IMR-90 (cell line): ENCODE measurements around the gene IL22RA2. TPM values are rescaled to one million over a fixed set of nuclear protein-coding genes. Genes with fewer than 3 reads are reported as not detected.

Experiments
- ATAC-seq: fragments of 200-7000 bp; cut with Tn5 transposase; 2 replicates; pipeline ENCODE4 v1.9.1; 2020; ENCODE audit warnings: low read depth, mild to moderate bottlenecking, moderate library complexity
- BruUV-seq: library from RNA; stranded (reverse); fragments of 400-500 nt; replicated peaks from 2 replicates; lab custom pipeline; 2021; lab: Mats Ljungman, UMichigan
- CTCF ChIA-PET: fragments of 300-600 bp; formaldehyde crosslinking; extraction: SDS; loops from one replicate; lab custom pipeline; 2021; ENCODE audit warnings: antibody characterized with exemption; lab: Yijun Ruan, JAX
- POLR2A ChIA-PET: fragments of 300-600 bp; sonication (Branson Sonifier 250); formaldehyde crosslinking; loops from one replicate; lab custom pipeline; 2022; ENCODE audit warnings: antibody characterized with exemption; ENCODE audit not compliant: unreplicated experiment; lab: Charles Lee
- DNase-seq: peaks from one replicate; pipeline ENCODE4 v3.0.0; 2013
- H2AFZ ChIP-seq: replicated peaks from 2 replicates; pipeline ENCODE3; 2013; ENCODE audit warnings: low read length, mild to moderate bottlenecking; ENCODE audit not compliant: poor library complexity
- H2AK5ac ChIP-seq: 2 replicates; pipeline ENCODE4 v1.6.1; 2013; ENCODE audit warnings: low read depth, low read length, inconsistent platforms
- H2AK9ac ChIP-seq: replicated peaks from 2 replicates; pipeline ENCODE3; 2013; ENCODE audit warnings: mild to moderate bottlenecking, low read depth, low read length, moderate library complexity; ENCODE audit not compliant: poor library complexity
- H2BK120ac ChIP-seq: 2 replicates; pipeline ENCODE4 v1.6.1; 2013; ENCODE audit warnings: low read depth, low read length, inconsistent platforms
- H2BK15ac ChIP-seq: 3 replicates; pipeline ENCODE4 v1.6.1; 2013; ENCODE audit warnings: low read depth, low read length, inconsistent platforms
- H2BK20ac ChIP-seq: 2 replicates; pipeline ENCODE4 v1.6.1; 2013; ENCODE audit warnings: low read depth, mild to moderate bottlenecking, inconsistent platforms, low read length, moderate library complexity
- H2BK5ac ChIP-seq: 2 replicates; pipeline ENCODE4 v1.6.1; 2013; ENCODE audit warnings: mild to moderate bottlenecking, low read depth, low read length, inconsistent platforms; ENCODE audit not compliant: poor library complexity, severe bottlenecking
- H3K14ac ChIP-seq: replicated peaks from 2 replicates; pipeline ENCODE4 v1.6.1; 2013; ENCODE audit warnings: low read depth, low read length, inconsistent platforms
- H3K18ac ChIP-seq: 2 replicates; pipeline ENCODE4 v1.6.1; 2013; ENCODE audit warnings: low read depth, low read length, control low read depth
- H3K23ac ChIP-seq: 2 replicates; pipeline ENCODE4 v1.6.1; 2013; ENCODE audit warnings: low read depth, low read length, inconsistent platforms
- H3K27ac ChIP-seq: 2 replicates; pipeline ENCODE4 v1.5.1; 2013; ENCODE audit warnings: mild to moderate bottlenecking, control low read depth, low read length; ENCODE audit not compliant: insufficient read depth
- H3K27me3 ChIP-seq: 2 replicates; pipeline ENCODE4 v1.6.1; 2013; ENCODE audit warnings: low read length; ENCODE audit not compliant: control insufficient read depth, insufficient read depth
- H3K36me3 ChIP-seq: 2 replicates; pipeline ENCODE4 v1.6.1; 2013; ENCODE audit warnings: low read length, mixed read lengths; ENCODE audit not compliant: control insufficient read depth, insufficient read depth
- H3K4ac ChIP-seq: 2 replicates; pipeline ENCODE4 v1.6.1; 2013; ENCODE audit warnings: low read depth, low read length, inconsistent platforms
- H3K4me1 ChIP-seq: 2 replicates; pipeline ENCODE4 v1.6.1; 2013; ENCODE audit warnings: low read length, mixed read lengths; ENCODE audit not compliant: control insufficient read depth, insufficient read depth
- H3K4me2 ChIP-seq: 2 replicates; pipeline ENCODE4 v1.6.1; 2013; ENCODE audit warnings: low read depth, mild to moderate bottlenecking, control low read depth, low read length, moderate library complexity
- H3K4me3 ChIP-seq: 2 replicates; pipeline ENCODE4 v1.5.1; 2013; ENCODE audit warnings: low read depth, mild to moderate bottlenecking, control low read depth, low read length, moderate library complexity; ENCODE audit not compliant: insufficient read depth
- H3K56ac ChIP-seq: 2 replicates; pipeline ENCODE4 v1.6.1; 2013; ENCODE audit warnings: low read length, inconsistent platforms; ENCODE audit not compliant: insufficient read depth; ENCODE audit errors: extremely low read depth
- H3K79me1 ChIP-seq, 2 experiments: 2 replicates each; pipeline ENCODE4 v1.6.1; 2013; ENCODE audit warnings: low read length in 2 of 2, inconsistent platforms in 1 of 2, low read depth in 1 of 2
- H3K9ac ChIP-seq: 2 replicates; pipeline ENCODE4 v1.6.1; 2013; ENCODE audit warnings: low read depth, low read length, control low read depth
- H3K9me1 ChIP-seq: 2 replicates; pipeline ENCODE4 v1.6.1; 2013; ENCODE audit warnings: low read length, inconsistent platforms; ENCODE audit not compliant: insufficient read depth
- H3K9me3 ChIP-seq: 2 replicates; pipeline ENCODE4 v1.6.1; 2013; ENCODE audit warnings: low read length; ENCODE audit not compliant: control insufficient read depth, insufficient read depth
- H4K20me1 ChIP-seq: 2 replicates; pipeline ENCODE4 v1.6.1; 2013; ENCODE audit warnings: low read length, inconsistent platforms; ENCODE audit not compliant: insufficient read depth
- H4K5ac ChIP-seq: 2 replicates; pipeline ENCODE4 v1.6.1; 2013; ENCODE audit warnings: mild to moderate bottlenecking, low read depth, low read length, control low read depth
- H4K8ac ChIP-seq, 2 experiments: 2 replicates each; pipeline ENCODE4 v1.6.1; 2013; ENCODE audit warnings: low read depth in 2 of 2, low read length in 2 of 2, control low read depth in 1 of 2, inconsistent platforms in 1 of 2
- H4K91ac ChIP-seq: 2 replicates; pipeline ENCODE4 v1.6.1; 2013; ENCODE audit warnings: low read depth, low read length, inconsistent platforms; ENCODE audit not compliant: insufficient read depth
- FOS ChIP-seq: fragments of 150-350 bp; IDR thresholded peaks from 2 replicates; pipeline ENCODE4 v1.6.1; 2016; ENCODE audit warnings: low read depth, low read length
- MAFK ChIP-seq: IDR thresholded peaks from 2 replicates; pipeline ENCODE4 v1.6.1; 2012; ENCODE audit warnings: low read depth, low read length, improper control_type of control experiment
- MXI1 ChIP-seq: IDR thresholded peaks from 2 replicates; pipeline ENCODE4 v1.6.1; 2012; ENCODE audit warnings: low read depth, mild to moderate bottlenecking, low read length, moderate library complexity, borderline replicate concordance
- NFE2L2 ChIP-seq: fragments of 150-350 bp; IDR thresholded peaks from 2 replicates; pipeline ENCODE4 v1.6.1; 2016; ENCODE audit warnings: low read depth, mild to moderate bottlenecking, low read length
- RAD21 ChIP-seq: IDR thresholded peaks from 2 replicates; pipeline ENCODE4 v1.6.1; 2012; ENCODE audit warnings: low read length, improper control_type of control experiment
- USF2 ChIP-seq: fragments of 150-350 bp; IDR thresholded peaks from 2 replicates; pipeline ENCODE4 v1.6.1; 2017; ENCODE audit warnings: mild to moderate bottlenecking, antibody characterized with exemption, low read length, low read depth
- WGBS, 2 experiments: methylation state at CpG; one replicate each; pipeline versions ENCODE4 v1.1.5 to v1.1.7; 2013; ENCODE audit warnings: missing lambda C conversion rate in 2 of 2; ENCODE audit not compliant: insufficient read length in 1 of 2; ENCODE audit errors: extremely low coverage in 2 of 2; 5-methylcytosine and 5-hydroxymethylcytosine counted together
- dilution Hi-C: fragments of 300-500 bp; cut with HindIII; formaldehyde crosslinking; loops from one replicate; pipeline ENCODE4 v1.14.3; 2018; ENCODE audit warnings: low sequenced_read_pairs; ENCODE audit not compliant: unreplicated experiment
- in situ Hi-C: fragments of 300-500 bp; cut with MboI; formaldehyde crosslinking; loops from 3 replicates; pipeline ENCODE4 v1.14.3; 2019; ENCODE audit warnings: low sequenced_read_pairs, inconsistent platforms, mixed read lengths
- intact Hi-C: fragments of 100-400 bp; cut with micrococcal nuclease; formaldehyde crosslinking; loops from 2 replicates; pipeline ENCODE4 v1.10.0; 2022
- polyA plus RNA-seq, 3 experiments: library from polyadenylated mRNA; depleted of rRNA; stranded (reverse); fragments of >200 nt; gene quantifications; 2 replicates each; pipeline ENCODE4 v1.2.3, GENCODE V29; 2012; ENCODE audit warnings: low replicate concordance in 1 of 3
- total RNA-seq: library from RNA; depleted of rRNA; stranded (reverse); fragments of >200 nt; gene quantifications from 2 replicates; pipeline ENCODE4 v1.2.3, GENCODE V29; 2012
- TF ChIP-seq, protein P1 (sequence below): conservative IDR thresholded peaks from 2 replicates; pipeline ENCODE4 v1.5.1; 2012; ENCODE audit warnings: mild to moderate bottlenecking, low read depth, low read length, improper control_type of control experiment

IL22RA2 gene
- total and polyA plus RNA-seq, 2 of the 4 experiments (the other 2 are of a cell fraction): not detected

DNA sequence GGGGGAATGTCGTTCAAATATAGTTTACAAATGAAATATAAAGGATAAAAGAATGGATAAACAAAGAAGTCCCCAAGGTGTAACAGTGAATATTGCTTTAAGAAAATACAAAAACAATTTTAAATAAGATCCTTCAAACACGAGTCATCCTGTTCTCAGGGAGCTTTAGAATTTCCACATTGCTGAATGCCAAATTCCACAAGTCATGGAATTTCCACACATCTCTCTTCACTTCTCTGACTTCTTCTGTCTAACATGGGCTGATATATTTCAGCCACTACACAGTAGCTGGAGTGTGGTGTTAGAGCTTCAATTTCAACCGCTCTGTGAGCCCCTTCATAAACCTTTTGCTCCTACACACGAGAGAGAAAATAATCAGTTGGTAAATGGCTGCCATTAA, 28.0 kb downstream of the IL22RA2 start:
- in situ Hi-C loops (no loop called here), dilution Hi-C loops (no loop called here), intact Hi-C loops (no loop called here)
- no peak overlapping the region for H2BK20ac ChIP-seq
- peaks cover 2% of the 10 kb centered on the region; the same call in 1 of the 2 replicates for H3K27me3 ChIP-seq
- no peak overlapping the region for H2AK5ac ChIP-seq
- WGBS, 2 experiments: no CpG with 5 or more reads among the region's 4 CpGs
- no peak overlapping the region for H2AK9ac ChIP-seq
- CTCF ChIA-PET: no interaction called here
- no peaks in the 10 kb centered on the region for H3K9me3 ChIP-seq
- POLR2A ChIA-PET: no interaction called here
- no peak overlapping the region for H2BK5ac ChIP-seq
- no peaks in the 10 kb centered on the region for H3K36me3 ChIP-seq
- H3K56ac ChIP-seq: no peak overlapping the region
- H3K4ac ChIP-seq: no peak overlapping the region
- H2BK15ac ChIP-seq: no peak overlapping the region
- H4K8ac ChIP-seq: no peak overlapping the region
- no peaks in the 10 kb centered on the region for H3K79me1 ChIP-seq
- no peak overlapping the region for H3K23ac ChIP-seq
- ATAC-seq (no peak), DNase-seq (no peak)
- H2BK120ac ChIP-seq: no peak overlapping the region
- no peak overlapping the region for H4K91ac ChIP-seq
- H4K5ac ChIP-seq: no peak overlapping the region
- no peak overlapping the region for H3K4me2 ChIP-seq
- H4K20me1 ChIP-seq: no peaks in the 10 kb centered on the region
- H3K4me1 ChIP-seq: no peaks in the 10 kb centered on the region
- no peak overlapping the region for H3K27ac ChIP-seq
- H3K18ac ChIP-seq: no peak overlapping the region
- H3K9me1 ChIP-seq: no peaks in the 10 kb centered on the region
- no TSS peak for BruUV-seq
- H3K14ac ChIP-seq: no peak overlapping the region
- H2AFZ ChIP-seq: no peak overlapping the region
- H3K4me3 ChIP-seq: no peak overlapping the region
- no peak overlapping the region for H3K9ac ChIP-seq
- TF ChIP-seq MAFK: no peak
- TF ChIP-seq USF2: no peak
- no peak for TF ChIP-seq NFE2L2
- no peak for TF ChIP-seq FOS
- no peak for TF ChIP-seq MXI1
- TF ChIP-seq RAD21: no peak
- TF ChIP-seq, protein P1, sequence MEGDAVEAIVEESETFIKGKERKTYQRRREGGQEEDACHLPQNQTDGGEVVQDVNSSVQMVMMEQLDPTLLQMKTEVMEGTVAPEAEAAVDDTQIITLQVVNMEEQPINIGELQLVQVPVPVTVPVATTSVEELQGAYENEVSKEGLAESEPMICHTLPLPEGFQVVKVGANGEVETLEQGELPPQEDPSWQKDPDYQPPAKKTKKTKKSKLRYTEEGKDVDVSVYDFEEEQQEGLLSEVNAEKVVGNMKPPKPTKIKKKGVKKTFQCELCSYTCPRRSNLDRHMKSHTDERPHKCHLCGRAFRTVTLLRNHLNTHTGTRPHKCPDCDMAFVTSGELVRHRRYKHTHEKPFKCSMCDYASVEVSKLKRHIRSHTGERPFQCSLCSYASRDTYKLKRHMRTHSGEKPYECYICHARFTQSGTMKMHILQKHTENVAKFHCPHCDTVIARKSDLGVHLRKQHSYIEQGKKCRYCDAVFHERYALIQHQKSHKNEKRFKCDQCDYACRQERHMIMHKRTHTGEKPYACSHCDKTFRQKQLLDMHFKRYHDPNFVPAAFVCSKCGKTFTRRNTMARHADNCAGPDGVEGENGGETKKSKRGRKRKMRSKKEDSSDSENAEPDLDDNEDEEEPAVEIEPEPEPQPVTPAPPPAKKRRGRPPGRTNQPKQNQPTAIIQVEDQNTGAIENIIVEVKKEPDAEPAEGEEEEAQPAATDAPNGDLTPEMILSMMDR: no peak
